NCI-H2081 (cell line): ENCODE results near the gene SERTM1.
A peak's percentile ranks its signal among the peaks of the same experiment; 100 is the strongest.

Experiments
- DNase-seq, 2 experiments: peaks; one replicate each; lab custom pipeline; 2025; lab: John Stamatoyannopoulos, UW

SERTM1 gene

GRCh38 chr13:36673838-36674326, at the start of gene SERTM1:
Gene SERTM1, plus strand, starts transcription at chr13:36674020. Its CDS starts 21,059 bp downstream, at chr13:36695079.
- peak; percentile 65 to 76 for DNase-seq

- DNase-seq = no peak
Observed at GRCh38 chr13:36628377-36629056, 45.3 kb upstream of the SERTM1 start.

- no peak for DNase-seq
Observed at GRCh38 chr13:36629057-36629385, 44.8 kb upstream of the SERTM1 start.

GRCh38 chr13:36630181-36630803, 43.5 kb upstream of the SERTM1 start:
- no peak for DNase-seq

- no peak for DNase-seq
Observed at GRCh38 chr13:36639610-36640009, 34.2 kb upstream of the SERTM1 start.

GRCh38 chr13:36650611-36651010, 23.2 kb upstream of the SERTM1 start:
- DNase-seq = no peak

GRCh38 chr13:36665630-36666029, 8.2 kb upstream of the SERTM1 start:
- DNase-seq = no peak

- DNase-seq = peak in 1 of 2 experiments; percentile 19
Observed at GRCh38 chr13:36666477-36667229, 7.2 kb upstream of the SERTM1 start.

GRCh38 chr13:36668316-36668715, 5.5 kb upstream of the SERTM1 start:
- DNase-seq = no peak

- no peak for DNase-seq
Observed at GRCh38 chr13:36673352-36673751, 468 bp upstream of the SERTM1 start.

- no peak for DNase-seq
Observed at GRCh38 chr13:36674337-36675212, 755 bp downstream of the SERTM1 start.

GRCh38 chr13:36675213-36675536, 1.4 kb downstream of the SERTM1 start:
- DNase-seq = no peak

- DNase-seq = no peak
Observed at GRCh38 chr13:36680913-36681312, 7.1 kb downstream of the SERTM1 start.

- no peak for DNase-seq
Observed at GRCh38 chr13:36681894-36682624, 8.2 kb downstream of the SERTM1 start.

- DNase-seq = no peak
Observed at GRCh38 chr13:36683701-36684100, 9.9 kb downstream of the SERTM1 start.

GRCh38 chr13:36685927-36686326, 12.1 kb downstream of the SERTM1 start:
- DNase-seq = no peak

GRCh38 chr13:36696410-36697010, 22.7 kb downstream of the SERTM1 start:
- no peak for DNase-seq

GRCh38 chr13:36700170-36700569, 26.4 kb downstream of the SERTM1 start:
- DNase-seq = no peak

- DNase-seq = no peak
Observed at GRCh38 chr13:36706755-36707154, 32.9 kb downstream of the SERTM1 start.

GRCh38 chr13:36709136-36709890, 35.5 kb downstream of the SERTM1 start:
- DNase-seq = no peak
